Natural killer cell treated with Interleukin-12 subunit alpha and Interleukin-12 subunit beta and Interleukin-15 and Interleukin-18, amount 100 ng/mL, for 72 hours (primary cell): Measurements from ENCODE around the gene C11orf97. TPM values are rescaled to one million over a fixed set of nuclear protein-coding genes. Genes with fewer than 3 reads are reported as not detected.
"Not testable (repeated sequence)": the region's sequence is repeated elsewhere in the genome, so short reads cannot be mapped to it uniquely, and the experiment has no call there.

Experiments
- ATAC-seq, 2 donors: fragments of 150-1000 bp; cut with Tn5 transposase in 1 of 2; sonication (Bioruptor Pico), chemical (Tn5 transposase) in 1 of 2; 2 replicates each; pipeline ENCODE4 v1.10.0; 2021
- DNase-seq: peaks from one replicate; pipeline ENCODE4 v3.0.0; 2022; ENCODE audit warnings: low spot score
- H3K27ac Mint-ChIP-seq, 2 donors: 1 replicate in 1 of 2; 2 replicates in 1 of 2; pipeline ENCODE4 v1.8.0; 2022; ENCODE audit warnings: mixed read lengths in 2 of 2, mild to moderate bottlenecking in 1 of 2, moderate library complexity in 1 of 2
- H3K27me3 Mint-ChIP-seq, 2 donors: 1 replicate in 1 of 2; 2 replicates in 1 of 2; pipeline ENCODE4 v1.8.0; 2022; ENCODE audit warnings: mixed read lengths in 2 of 2
- H3K36me3 Mint-ChIP-seq: one replicate; pipeline ENCODE4 v1.8.0; 2022; ENCODE audit warnings: mixed read lengths
- H3K4me1 Mint-ChIP-seq, 2 donors: 1 replicate in 1 of 2; 2 replicates in 1 of 2; pipeline ENCODE4 v1.8.0; 2022; ENCODE audit warnings: low read depth in 2 of 2, mixed read lengths in 2 of 2, mild to moderate bottlenecking in 1 of 2
- H3K4me3 Mint-ChIP-seq: one replicate; pipeline ENCODE4 v1.8.0; 2022; ENCODE audit warnings: mixed read lengths
- H3K9me3 Mint-ChIP-seq: 2 replicates; pipeline ENCODE4 v1.8.0; 2022; ENCODE audit warnings: mixed read lengths
- total RNA-seq, 2 donors: library from RNA; stranded (reverse); gene quantifications; one replicate each; pipeline ENCODE4 v1.2.3, GENCODE V29; 2022

C11orf97 gene
- total RNA-seq, 2 donors from 2014 or later: not detected

DNA sequence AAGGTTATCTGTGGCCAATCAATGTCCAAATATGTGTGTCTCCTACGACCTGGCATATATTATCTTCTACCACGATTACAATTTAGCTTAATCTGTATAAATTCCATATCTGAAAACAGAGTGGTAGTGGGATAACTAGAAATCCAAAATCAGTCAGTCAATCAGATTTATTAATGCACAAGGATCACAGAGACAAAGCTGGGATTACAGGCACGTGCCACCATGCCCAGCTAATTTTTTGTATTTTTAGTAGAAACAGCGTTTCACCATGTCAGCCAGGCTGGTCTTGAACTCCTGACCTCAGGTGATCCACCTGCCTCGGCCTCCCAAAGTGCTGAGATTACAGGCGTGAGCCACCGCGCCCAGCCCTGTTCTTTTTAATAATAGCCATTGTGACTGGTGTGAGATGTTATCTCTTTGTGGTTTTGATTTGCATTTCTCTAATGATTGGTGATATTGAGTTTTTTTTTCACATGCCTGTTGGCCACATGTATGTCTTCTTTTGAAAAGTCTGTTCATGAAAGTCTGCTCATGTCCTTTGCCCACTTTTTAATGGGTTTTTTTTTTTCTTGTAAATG is 43.6 kb downstream of the C11orf97 start:
- H3K4me1 Mint-ChIP-seq, H3K36me3 Mint-ChIP-seq, H3K9me3 Mint-ChIP-seq, H3K27ac Mint-ChIP-seq, ATAC-seq, DNase-seq, H3K27me3 Mint-ChIP-seq, H3K4me3 Mint-ChIP-seq: not testable (repeated sequence)

- H3K4me3 Mint-ChIP-seq: no peak overlapping the region
- no peaks in the 10 kb centered on the region for H3K36me3 Mint-ChIP-seq
- H3K27me3 Mint-ChIP-seq: no peaks in the 10 kb centered on the region
- no peak overlapping the region for H3K27ac Mint-ChIP-seq
- ATAC-seq (no peak), DNase-seq (no peak)
- no peaks in the 10 kb centered on the region for H3K9me3 Mint-ChIP-seq
- peaks cover 0 to 4% of the 10 kb centered on the region in 2 donors for H3K4me1 Mint-ChIP-seq
Observed at GRCh38 chr11:94557421-94557820, 45.2 kb downstream of the C11orf97 start.

GRCh38 chr11:94557992-94558391 is 45.7 kb downstream of the C11orf97 start:
- no peaks in the 10 kb centered on the region for H3K9me3 Mint-ChIP-seq
- H3K4me3 Mint-ChIP-seq: no peak overlapping the region
- ATAC-seq: no peak
- H3K27ac Mint-ChIP-seq: no peak overlapping the region
- H3K36me3 Mint-ChIP-seq: no peaks in the 10 kb centered on the region
- H3K27me3 Mint-ChIP-seq: no peaks in the 10 kb centered on the region
- H3K4me1 Mint-ChIP-seq: peaks cover 0 to 4% of the 10 kb centered on the region in 2 donors
- DNase-seq: no peak

GRCh38 chr11:94558468-94558867 is 46.2 kb downstream of the C11orf97 start:
- Mint-ChIP-seq H3K27ac (no peak overlapping the region), H3K9me3 (no peaks in the 10 kb centered on the region)
- ATAC-seq: no peak

DNA sequence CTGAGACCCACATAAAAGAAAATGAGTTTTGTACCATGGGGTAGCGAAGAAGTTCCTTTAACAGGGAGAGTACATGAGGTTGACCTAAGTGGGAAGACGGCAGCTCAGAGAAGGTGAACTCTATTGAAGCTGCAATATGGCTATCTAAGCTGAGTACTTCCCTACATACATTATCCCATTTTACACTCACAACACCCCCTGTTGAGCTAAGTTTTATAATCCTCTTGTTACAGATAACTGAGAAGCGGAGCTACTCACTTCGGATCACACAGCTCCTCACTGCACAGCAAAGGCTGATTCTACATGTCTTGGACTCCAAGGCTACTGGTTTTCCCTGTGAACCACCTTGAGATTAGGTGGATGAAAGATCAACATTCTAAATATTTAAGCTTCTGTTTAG is 46.7 kb downstream of the C11orf97 start:
- no peak overlapping the region for H3K4me3 Mint-ChIP-seq
- DNase-seq (no peak), ATAC-seq (no peak)
- H3K9me3 Mint-ChIP-seq: no peaks in the 10 kb centered on the region
- H3K36me3 Mint-ChIP-seq: no peaks in the 10 kb centered on the region
- no peaks in the 10 kb centered on the region for H3K27me3 Mint-ChIP-seq
- peaks cover 0 to 4% of the 10 kb centered on the region in 2 donors for H3K4me1 Mint-ChIP-seq
- H3K27ac Mint-ChIP-seq: no peak overlapping the region

More at GRCh38 chr11:94558468-94558867, 46.2 kb downstream of the C11orf97 start:
- H3K4me3 Mint-ChIP-seq: no peak overlapping the region
- H3K4me1 Mint-ChIP-seq: peaks cover 0 to 4% of the 10 kb centered on the region in 2 donors
- DNase-seq: no peak
- H3K36me3 Mint-ChIP-seq: no peaks in the 10 kb centered on the region
- H3K27me3 Mint-ChIP-seq: no peaks in the 10 kb centered on the region

- peaks cover 0 to 4% of the 10 kb centered on the region in 2 donors for H3K4me1 Mint-ChIP-seq
- no peaks in the 10 kb centered on the region for H3K9me3 Mint-ChIP-seq
- H3K27me3 Mint-ChIP-seq: no peaks in the 10 kb centered on the region
- ATAC-seq (no peak), DNase-seq (no peak)
- H3K27ac Mint-ChIP-seq: no peak overlapping the region
- H3K4me3 Mint-ChIP-seq: no peak overlapping the region
- no peaks in the 10 kb centered on the region for H3K36me3 Mint-ChIP-seq
Observed at GRCh38 chr11:94559361-94559760, 47.1 kb downstream of the C11orf97 start.

DNA sequence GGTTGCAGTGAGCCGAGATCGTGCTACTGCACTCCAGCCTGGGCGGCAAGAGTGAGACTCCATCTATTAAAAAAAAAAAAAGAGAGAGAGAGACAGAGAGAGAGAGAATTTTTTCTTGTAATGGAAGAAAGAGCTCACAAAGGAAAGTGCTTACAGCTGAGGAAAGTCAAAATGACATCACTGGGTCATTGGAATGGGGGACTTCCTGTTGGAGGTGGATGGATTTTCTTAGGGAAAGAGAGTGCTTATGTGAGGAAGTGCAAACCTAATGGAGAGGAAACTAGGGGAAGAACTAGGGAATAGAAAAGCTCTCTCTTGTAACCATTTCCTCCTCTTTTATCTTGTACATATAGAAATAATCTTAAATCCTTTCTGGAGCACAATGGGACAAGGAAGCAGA is 48.6 kb downstream of the C11orf97 start:
- Mint-ChIP-seq H3K4me3 (no peak overlapping the region), H3K4me1 (peaks cover 0 to 4% of the 10 kb centered on the region in 2 donors), H3K9me3 (no peaks in the 10 kb centered on the region), H3K27me3 (no peaks in the 10 kb centered on the region), H3K27ac (no peak overlapping the region), H3K36me3 (no peaks in the 10 kb centered on the region)
- DNase-seq: no peak
- ATAC-seq: no peak

GRCh38 chr11:94563176-94563847 is 51.1 kb downstream of the C11orf97 start:
- DNase-seq: no peak
- H3K27me3 Mint-ChIP-seq: no peaks in the 10 kb centered on the region
- no peaks in the 10 kb centered on the region for H3K9me3 Mint-ChIP-seq
- H3K4me3 Mint-ChIP-seq: no peak overlapping the region
- no peak for ATAC-seq
- H3K27ac Mint-ChIP-seq: no peak overlapping the region
- no peaks in the 10 kb centered on the region for H3K36me3 Mint-ChIP-seq
- H3K4me1 Mint-ChIP-seq: no peaks in the 10 kb centered on the region

- Mint-ChIP-seq H3K27ac (no peak overlapping the region), H3K4me3 (no peak overlapping the region), H3K9me3 (no peaks in the 10 kb centered on the region), H3K27me3 (no peaks in the 10 kb centered on the region), H3K36me3 (no peaks in the 10 kb centered on the region), H3K4me1 (no peaks in the 10 kb centered on the region)
- DNase-seq: no peak
- no peak for ATAC-seq
Observed at GRCh38 chr11:94563848-94564467, 51.7 kb downstream of the C11orf97 start.

GRCh38 chr11:94567181-94567670 is 55.0 kb downstream of the C11orf97 start, which contains the start of gene PIWIL4:
Gene PIWIL4 (plus strand): TSS chr11:94567368. CDS start chr11:94567519, 151 bp downstream.
- no peak for DNase-seq
- H3K36me3 Mint-ChIP-seq: no peaks in the 10 kb centered on the region
- ATAC-seq: no peak
- no peaks in the 10 kb centered on the region for H3K9me3 Mint-ChIP-seq
- H3K4me1 Mint-ChIP-seq: no peaks in the 10 kb centered on the region
- H3K27ac Mint-ChIP-seq: no peak within 1 kb of the TSS
- no peak within 1 kb of the TSS for H3K4me3 Mint-ChIP-seq
- H3K27me3 Mint-ChIP-seq: no peaks in the 10 kb centered on the region

DNA sequence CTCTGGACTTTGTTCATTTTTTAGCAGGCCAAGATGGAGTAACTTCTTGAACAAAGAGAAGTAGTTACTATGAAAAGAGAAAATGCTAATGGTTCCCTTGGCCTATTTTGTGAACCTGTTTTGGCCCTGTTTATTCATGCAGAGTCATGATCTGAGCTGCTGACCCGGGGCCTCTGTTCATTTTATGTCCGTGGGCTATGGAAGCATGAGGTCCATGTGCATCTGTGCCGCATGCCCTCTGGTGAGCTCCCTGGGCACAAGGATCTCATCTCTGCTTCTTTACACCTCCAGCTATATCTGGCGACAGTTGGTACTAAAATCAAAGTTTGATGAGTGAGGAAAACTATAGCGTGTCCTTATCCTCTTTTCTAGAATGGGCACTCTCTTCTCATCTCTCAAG is 55.9 kb downstream of the C11orf97 start:
- Mint-ChIP-seq H3K36me3 (no peaks in the 10 kb centered on the region), H3K27ac (no peak overlapping the region), H3K9me3 (no peaks in the 10 kb centered on the region), H3K4me1 (no peaks in the 10 kb centered on the region), H3K4me3 (no peak overlapping the region), H3K27me3 (no peaks in the 10 kb centered on the region)
- no peak for DNase-seq
- ATAC-seq: no peak

DNA sequence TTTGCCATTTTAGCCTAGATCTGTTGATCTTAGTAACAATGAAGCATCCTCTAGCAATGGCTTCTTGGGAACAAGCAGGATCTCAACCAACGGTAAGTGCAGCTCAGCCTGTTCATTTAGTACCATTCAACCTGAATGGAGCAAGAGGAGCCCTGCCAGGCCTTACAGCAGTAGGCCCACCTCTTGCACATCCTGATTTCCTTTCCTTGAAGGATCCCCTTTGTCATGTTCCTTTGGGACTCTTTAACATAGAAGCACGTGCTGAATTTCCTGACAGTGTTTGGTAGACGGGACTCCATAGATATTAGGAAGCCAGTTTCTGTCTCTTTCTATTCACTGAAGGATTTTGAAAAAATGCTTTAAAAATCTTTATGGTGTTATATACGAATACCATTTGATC is 56.5 kb downstream of the C11orf97 start:
- no peaks in the 10 kb centered on the region for H3K36me3 Mint-ChIP-seq
- no peak for DNase-seq
- no peaks in the 10 kb centered on the region for H3K9me3 Mint-ChIP-seq

DNA sequence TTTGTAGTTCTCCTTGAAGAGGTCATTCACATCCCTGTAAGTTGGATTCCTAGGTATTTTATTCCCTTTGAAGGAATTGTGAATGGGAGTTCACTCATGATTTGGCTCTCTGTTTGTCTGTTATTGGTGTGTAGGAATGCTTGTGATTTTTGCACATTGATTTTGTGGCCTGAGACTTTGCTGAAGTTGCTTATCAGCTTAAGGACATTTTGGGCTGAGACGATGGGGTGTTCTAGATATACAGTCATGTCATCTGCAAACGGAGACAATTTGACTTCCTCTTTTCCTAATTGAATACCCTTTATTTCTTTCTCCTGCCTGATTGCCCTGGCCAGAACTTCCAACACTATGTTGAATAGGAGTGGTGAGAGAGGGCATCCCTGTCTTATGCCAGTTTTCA is 60.7 kb downstream of the C11orf97 start:
- not testable (repeated sequence) for H3K27me3 Mint-ChIP-seq, H3K4me3 Mint-ChIP-seq, ATAC-seq

More for the DNA sequence above, 56.5 kb downstream of the C11orf97 start:
- Mint-ChIP-seq H3K27ac (no peak overlapping the region), H3K27me3 (no peaks in the 10 kb centered on the region), H3K4me3 (no peak overlapping the region), H3K4me1 (no peaks in the 10 kb centered on the region)
- ATAC-seq: no peak

More for the DNA sequence above, 60.7 kb downstream of the C11orf97 start:
- H3K9me3 Mint-ChIP-seq, DNase-seq, H3K4me1 Mint-ChIP-seq, H3K27ac Mint-ChIP-seq, H3K36me3 Mint-ChIP-seq: not testable (repeated sequence)
